ENCODE measurements around the gene ARHGAP10. TPM values are rescaled to one million over a fixed set of nuclear protein-coding genes. Genes with fewer than 3 reads are reported as not detected.

The ARHGAP10 gene
- total RNA-seq, 1 experiment from 2014 or later = 36.6 TPM

DNA sequence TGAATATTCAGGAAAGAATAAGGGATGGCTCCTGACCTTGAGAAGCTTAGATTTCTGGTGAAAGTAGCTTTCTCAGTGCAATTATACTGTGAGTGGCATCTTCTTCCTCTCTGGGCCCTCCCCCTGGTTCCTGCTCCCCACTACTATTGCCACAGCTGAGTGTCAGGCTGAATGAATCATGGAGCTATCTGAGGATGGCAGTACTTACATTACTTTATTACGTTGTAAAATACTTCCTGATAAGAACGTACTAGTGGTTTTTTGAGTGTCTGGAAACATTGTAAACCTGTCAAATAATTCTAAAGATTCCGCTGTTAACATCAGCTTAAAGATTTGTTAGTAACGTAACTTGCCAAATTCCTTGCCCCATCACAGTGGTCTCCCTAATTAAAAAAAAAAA, 36.2 kb downstream of the ARHGAP10 start:
- POLR2A ChIA-PET = no interaction called here
- peaks cover 36% of the 10 kb centered on the region for H3K4me1 ChIP-seq
- Mint-ChIP-seq H3K4me3 (ENCODE audit: unreplicated experiment) (no peak overlapping the region), H3K36me3 (ENCODE audit: insufficient read depth, unreplicated experiment) (peaks cover 5% of the 10 kb centered on the region), H3K27me3 (ENCODE audit: insufficient read depth, unreplicated experiment) (no peaks in the 10 kb centered on the region), H3K9me3 (ENCODE audit: unreplicated experiment) (no peaks in the 10 kb centered on the region), H3K27ac (ENCODE audit: unreplicated experiment) (no peak overlapping the region), H3K4me1 (ENCODE audit: low read depth, unreplicated experiment) (peaks cover 23% of the 10 kb centered on the region)
- H3K36me3 ChIP-seq (ENCODE audit: control insufficient read depth, insufficient read depth, low read length) = no peaks in the 10 kb centered on the region
- BruUV-seq (replicated peaks) = no TSS peak
- H3K27me3 ChIP-seq (replicated peaks; ENCODE audit: control insufficient read depth, insufficient read depth, low read length) = no peaks in the 10 kb centered on the region
- H3K4me3 ChIP-seq (ENCODE audit: low read depth, low read length) = no peak overlapping the region
- DNase-seq = peak; percentile 47 to 61
- no peaks in the 10 kb centered on the region for H3K9me3 ChIP-seq
- CTCF ChIA-PET = interaction anchor here (0.8 kb wide), 1 partner anchor 99 kb away, joined by 4 read pairs; no protein-coding TSS in a partner anchor
- TF ChIP-seq, protein P1, sequence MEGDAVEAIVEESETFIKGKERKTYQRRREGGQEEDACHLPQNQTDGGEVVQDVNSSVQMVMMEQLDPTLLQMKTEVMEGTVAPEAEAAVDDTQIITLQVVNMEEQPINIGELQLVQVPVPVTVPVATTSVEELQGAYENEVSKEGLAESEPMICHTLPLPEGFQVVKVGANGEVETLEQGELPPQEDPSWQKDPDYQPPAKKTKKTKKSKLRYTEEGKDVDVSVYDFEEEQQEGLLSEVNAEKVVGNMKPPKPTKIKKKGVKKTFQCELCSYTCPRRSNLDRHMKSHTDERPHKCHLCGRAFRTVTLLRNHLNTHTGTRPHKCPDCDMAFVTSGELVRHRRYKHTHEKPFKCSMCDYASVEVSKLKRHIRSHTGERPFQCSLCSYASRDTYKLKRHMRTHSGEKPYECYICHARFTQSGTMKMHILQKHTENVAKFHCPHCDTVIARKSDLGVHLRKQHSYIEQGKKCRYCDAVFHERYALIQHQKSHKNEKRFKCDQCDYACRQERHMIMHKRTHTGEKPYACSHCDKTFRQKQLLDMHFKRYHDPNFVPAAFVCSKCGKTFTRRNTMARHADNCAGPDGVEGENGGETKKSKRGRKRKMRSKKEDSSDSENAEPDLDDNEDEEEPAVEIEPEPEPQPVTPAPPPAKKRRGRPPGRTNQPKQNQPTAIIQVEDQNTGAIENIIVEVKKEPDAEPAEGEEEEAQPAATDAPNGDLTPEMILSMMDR (IDR thresholded peaks at IDR 0.05; ENCODE audit: insufficient read depth in 1 of 2, low read depth in 1 of 2, low read length in 1 of 2, severe bottlenecking in 1 of 2, unreplicated experiment in 1 of 2) = no peak
- intact Hi-C loops (cut with micrococcal nuclease; ENCODE audit: unreplicated experiment) = loop anchor here (1.0 kb wide), 1 partner anchor 8 kb away; no protein-coding TSS in a partner anchor

DNA sequence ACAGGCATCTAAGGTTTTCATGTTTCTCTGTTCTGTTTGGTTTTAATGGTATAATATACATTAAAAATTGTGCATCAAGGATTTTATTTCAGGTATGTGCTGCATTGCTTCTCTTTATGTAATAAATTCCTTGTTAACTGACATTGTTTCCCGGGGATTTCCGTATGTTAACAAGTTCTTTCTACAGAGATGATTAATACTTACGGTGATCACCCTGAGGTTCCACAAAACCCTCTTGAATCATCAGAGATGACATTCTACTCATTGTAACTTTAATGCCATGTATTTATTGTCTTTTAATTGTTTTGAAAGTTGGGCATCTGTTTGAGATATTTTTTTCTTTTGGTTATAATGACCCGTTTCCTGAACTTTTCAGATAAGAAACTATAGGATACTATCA, 37.5 kb downstream of the ARHGAP10 start:
- intact Hi-C loops (cut with micrococcal nuclease; ENCODE audit: unreplicated experiment) = no loop called here
- Histone ChIP-seq H3K4me3 (ENCODE audit: low read depth, low read length) (no peak overlapping the region), H3K9me3 (no peaks in the 10 kb centered on the region), H3K4me1 (peaks cover 42% of the 10 kb centered on the region), H3K36me3 (ENCODE audit: control insufficient read depth, insufficient read depth, low read length) (no peaks in the 10 kb centered on the region), H3K27me3 (replicated peaks; ENCODE audit: control insufficient read depth, insufficient read depth, low read length) (no peaks in the 10 kb centered on the region)
- DNase-seq = no peak
- Mint-ChIP-seq H3K36me3 (ENCODE audit: insufficient read depth, unreplicated experiment) (peaks cover 5% of the 10 kb centered on the region), H3K4me3 (ENCODE audit: unreplicated experiment) (no peak overlapping the region), H3K27ac (ENCODE audit: unreplicated experiment) (no peak overlapping the region), H3K4me1 (ENCODE audit: low read depth, unreplicated experiment) (peaks cover 23% of the 10 kb centered on the region), H3K9me3 (ENCODE audit: unreplicated experiment) (no peaks in the 10 kb centered on the region), H3K27me3 (ENCODE audit: insufficient read depth, unreplicated experiment) (no peaks in the 10 kb centered on the region)
- BruUV-seq (replicated peaks) = no TSS peak
- TF ChIP-seq, protein P1 (IDR thresholded peaks at IDR 0.05; ENCODE audit: insufficient read depth in 1 of 2, low read depth in 1 of 2, low read length in 1 of 2, severe bottlenecking in 1 of 2, unreplicated experiment in 1 of 2) = no peak
- POLR2A ChIA-PET = no interaction called here
- CTCF ChIA-PET = no interaction called here

GRCh38 chr4:147770831-147771230, 38.9 kb downstream of the ARHGAP10 start:
- no TSS peak for BruUV-seq (replicated peaks)
- no peaks in the 10 kb centered on the region for H3K36me3 Mint-ChIP-seq (ENCODE audit: insufficient read depth, unreplicated experiment)

More at GRCh38 chr4:147770831-147771230, 38.9 kb downstream of the ARHGAP10 start:
- Histone ChIP-seq H3K4me3 (ENCODE audit: low read depth, low read length) (no peak overlapping the region), H3K4me1 (peaks cover 39% of the 10 kb centered on the region), H3K36me3 (ENCODE audit: control insufficient read depth, insufficient read depth, low read length) (no peaks in the 10 kb centered on the region), H3K9me3 (no peaks in the 10 kb centered on the region), H3K27me3 (replicated peaks; ENCODE audit: control insufficient read depth, insufficient read depth, low read length) (no peaks in the 10 kb centered on the region)
- no peaks in the 10 kb centered on the region for H3K27me3 Mint-ChIP-seq (ENCODE audit: insufficient read depth, unreplicated experiment)
- peaks cover 16% of the 10 kb centered on the region for H3K4me1 Mint-ChIP-seq (ENCODE audit: low read depth, unreplicated experiment)
- no peak overlapping the region for H3K27ac Mint-ChIP-seq (ENCODE audit: unreplicated experiment)
- CTCF ChIA-PET = no interaction called here
- H3K4me3 Mint-ChIP-seq (ENCODE audit: unreplicated experiment) = no peak overlapping the region
- TF ChIP-seq, protein P1 (IDR thresholded peaks at IDR 0.05; ENCODE audit: insufficient read depth in 1 of 2, low read depth in 1 of 2, low read length in 1 of 2, severe bottlenecking in 1 of 2, unreplicated experiment in 1 of 2) = no peak
- intact Hi-C loops (cut with micrococcal nuclease; ENCODE audit: unreplicated experiment) = loop anchor here (5.0 kb wide), 1 partner anchor 71 kb away; no protein-coding TSS in a partner anchor
- H3K9me3 Mint-ChIP-seq (ENCODE audit: unreplicated experiment) = no peaks in the 10 kb centered on the region
- POLR2A ChIA-PET = no interaction called here
- DNase-seq = no peak
